Measurements from ENCODE around the gene PTMS. TPM values are rescaled to one million over a fixed set of nuclear protein-coding genes. Genes with fewer than 3 reads are reported as not detected.
"Not testable (repeated sequence)": the region's sequence is repeated elsewhere in the genome, so short reads cannot be mapped to it uniquely, and the experiment has no call there.

PTMS gene
- 126 and 151 TPM in 2 replicates for total RNA-seq (2014; rRNA removed; shearing (Covaris generic))

DNA sequence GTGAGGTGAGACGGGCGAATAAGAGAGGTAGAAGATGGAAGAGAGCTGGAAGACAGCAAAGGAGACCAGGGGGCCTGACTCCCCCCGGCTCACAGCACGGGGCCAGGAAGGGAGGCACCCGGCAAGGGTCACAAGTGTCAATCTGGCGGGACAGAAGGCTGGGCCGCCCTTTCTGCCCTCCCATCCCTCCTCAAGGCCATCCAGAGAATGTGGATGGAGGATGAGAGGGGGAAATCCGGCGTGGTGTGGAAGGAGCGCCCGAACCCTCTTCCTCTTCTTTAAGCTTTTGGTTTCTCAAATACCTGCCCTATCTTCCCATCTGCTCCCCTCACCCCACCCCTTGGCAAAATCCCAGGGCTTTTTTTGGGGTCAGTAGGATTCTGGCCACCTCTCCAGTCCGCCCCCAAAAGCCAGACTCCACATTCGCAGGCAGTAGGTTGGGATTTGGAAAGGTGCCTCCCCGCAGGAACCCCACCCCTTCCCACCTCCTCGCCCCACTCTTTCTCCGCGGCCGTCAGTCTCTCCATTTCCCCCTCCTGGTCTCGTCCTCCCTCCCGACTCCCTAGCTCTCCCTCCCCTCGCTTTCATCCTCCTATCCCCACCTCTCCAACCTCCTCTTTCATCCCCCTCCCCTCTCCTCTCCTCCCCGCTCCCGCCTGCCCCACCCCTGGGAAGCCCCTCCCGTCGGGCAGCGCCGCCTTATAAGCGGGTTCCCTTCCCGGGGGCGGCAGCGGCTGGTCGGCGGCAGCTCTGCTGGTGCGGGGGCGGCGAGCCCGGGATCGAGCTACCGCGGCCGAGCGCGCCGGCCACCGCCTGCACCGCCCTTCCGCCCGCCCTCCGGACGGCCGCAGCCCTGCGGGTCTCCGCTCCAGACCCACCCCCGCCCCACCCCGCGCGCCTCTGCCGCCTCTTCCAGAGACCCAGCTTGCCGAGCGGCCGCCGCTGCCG, at the start of gene PTMS:
PTMS (plus strand) TSS at position 730 of the 948 bp plus-strand sequence. CDS start 343 bp downstream, outside the sequence.
- peak; percentile 96 for DNase-seq (ENCODE audit: low read depth)

DNA sequence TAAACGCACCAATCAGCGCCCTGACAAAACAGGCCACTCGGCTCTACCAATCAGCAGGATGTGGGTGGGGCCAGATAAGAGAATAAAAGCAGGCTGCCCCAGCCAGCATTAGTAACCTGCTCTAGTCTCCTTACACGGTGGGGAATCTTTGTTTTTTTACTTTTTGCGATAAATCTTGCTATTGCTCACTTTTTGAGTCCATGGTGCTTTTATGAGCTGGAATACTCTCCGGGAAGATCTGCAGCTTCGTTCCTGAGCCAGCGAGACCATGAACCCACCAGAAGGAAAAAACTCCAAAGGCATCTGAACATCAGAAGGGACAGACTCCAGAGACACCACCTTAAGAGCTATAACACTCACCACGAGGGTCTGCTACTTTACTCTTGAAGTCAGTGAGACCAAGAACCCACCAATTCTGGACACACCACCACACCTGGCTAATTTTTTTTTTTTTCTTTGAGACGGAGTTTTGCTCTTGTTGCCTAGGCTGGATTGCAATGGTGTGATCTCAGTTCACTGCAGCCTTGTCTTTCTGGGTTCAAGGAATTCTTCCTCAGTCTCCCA, 49.2 kb upstream of the PTMS start:
- no peak for DNase-seq (ENCODE audit: low read depth)

DNA sequence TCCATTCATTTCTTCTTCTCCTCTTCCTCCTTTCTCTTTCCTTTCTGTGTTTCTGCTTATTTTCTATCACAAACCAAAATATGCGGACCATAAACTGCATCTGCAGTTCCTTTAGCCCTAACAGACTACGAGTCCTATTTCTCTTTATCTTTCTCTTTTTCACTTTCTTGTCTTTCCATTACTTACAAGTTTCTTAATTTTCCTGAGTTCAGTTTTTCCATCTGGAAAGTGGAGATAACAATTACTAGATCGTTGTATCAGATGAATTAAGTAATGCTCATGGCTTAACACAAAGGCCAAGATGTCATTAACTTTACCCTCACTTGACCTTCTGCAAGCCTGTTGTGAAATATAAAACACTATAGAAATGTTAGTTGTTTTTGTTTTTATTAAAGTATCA, 43.3 kb upstream of the PTMS start:
- DNase-seq (ENCODE audit: low read depth) = no peak

DNA sequence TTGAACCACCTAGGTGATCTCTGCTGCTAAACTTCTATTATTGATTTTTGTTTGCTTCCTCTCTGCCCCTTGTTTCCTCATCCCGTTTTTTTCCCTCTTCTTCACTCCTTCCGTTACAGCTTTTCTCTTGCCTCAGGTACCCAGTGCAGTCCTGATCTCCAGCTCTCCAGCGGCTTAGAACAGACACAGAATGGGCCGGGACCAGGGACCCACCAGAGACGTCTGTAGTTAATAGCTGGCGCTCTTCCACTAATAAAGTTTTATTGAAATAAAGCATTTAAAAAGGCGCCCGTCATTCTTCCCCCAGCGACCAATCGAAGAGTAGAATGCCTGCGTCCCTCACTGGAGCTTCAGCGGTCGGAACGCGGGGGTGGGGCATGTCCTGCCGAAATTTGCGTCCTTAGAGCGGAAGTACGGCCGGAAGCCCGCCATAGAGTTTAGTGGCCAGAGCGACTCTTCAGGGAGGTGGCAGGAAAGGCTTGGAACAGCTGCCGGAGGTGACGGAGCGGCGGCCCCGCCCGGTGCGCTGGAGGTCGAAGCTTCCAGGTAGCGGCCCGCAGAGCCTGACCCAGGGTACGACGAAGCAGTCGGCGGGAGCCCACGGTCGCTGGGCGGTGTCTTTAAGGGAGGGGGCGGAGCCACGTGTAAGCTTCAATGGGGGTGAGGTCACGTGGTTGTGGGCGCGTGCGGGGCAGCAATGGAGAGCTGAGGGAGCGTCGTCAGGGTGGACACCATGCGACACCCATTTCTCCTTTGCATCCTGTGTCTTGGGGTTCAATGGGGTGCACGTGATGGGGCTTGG, 42.4 kb upstream of the PTMS start, which contains the start of gene COPS7A:
COPS7A (plus strand) TSS at position 440 of the 802 bp plus-strand sequence. CDS start 611 bp downstream, outside the sequence.
- peak; percentile 98 for DNase-seq (ENCODE audit: low read depth)

GRCh38 chr12:6724409-6724797, 41.8 kb upstream of the PTMS start:
- DNase-seq (ENCODE audit: low read depth) = peak; percentile 30

DNA sequence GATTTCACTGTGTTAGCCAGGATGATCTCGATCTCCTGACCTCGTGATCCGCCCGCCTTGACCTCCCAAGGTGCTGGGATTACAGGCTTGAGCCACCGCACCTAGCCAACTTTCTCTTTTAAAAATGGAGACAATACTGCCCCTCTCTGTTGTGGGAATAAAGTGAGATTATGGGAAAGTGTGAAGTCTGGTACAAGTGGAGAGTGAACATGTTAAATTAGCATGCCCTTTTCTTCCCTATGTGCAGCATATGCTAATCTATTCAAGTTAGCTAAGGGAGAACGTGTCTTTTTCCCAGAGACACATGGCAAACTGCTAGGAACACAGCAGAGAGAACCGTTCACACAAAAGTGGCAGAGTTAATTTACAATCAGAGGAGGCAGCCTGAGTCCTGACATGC, 40.8 kb upstream of the PTMS start:
- DNase-seq (ENCODE audit: low read depth) = no peak

DNA sequence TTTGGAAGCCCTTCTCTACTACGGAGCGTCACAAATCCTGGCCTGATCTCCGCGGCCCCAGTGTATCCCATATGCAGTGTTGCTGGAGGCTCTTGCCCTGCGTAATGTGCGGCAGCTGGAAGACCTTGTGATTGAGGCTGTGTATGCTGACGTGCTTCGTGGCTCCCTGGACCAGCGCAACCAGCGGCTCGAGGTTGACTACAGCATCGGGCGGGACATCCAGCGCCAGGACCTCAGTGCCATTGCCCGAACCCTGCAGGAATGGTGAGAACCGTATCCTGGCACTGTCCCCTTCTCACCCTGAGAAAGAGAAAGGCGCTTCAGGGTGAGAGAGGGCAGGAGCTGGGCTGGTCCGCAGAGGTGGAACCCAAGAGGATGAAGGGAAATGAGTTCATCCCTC, 37.0 kb upstream of the PTMS start:
- no peak for DNase-seq (ENCODE audit: low read depth)

DNA sequence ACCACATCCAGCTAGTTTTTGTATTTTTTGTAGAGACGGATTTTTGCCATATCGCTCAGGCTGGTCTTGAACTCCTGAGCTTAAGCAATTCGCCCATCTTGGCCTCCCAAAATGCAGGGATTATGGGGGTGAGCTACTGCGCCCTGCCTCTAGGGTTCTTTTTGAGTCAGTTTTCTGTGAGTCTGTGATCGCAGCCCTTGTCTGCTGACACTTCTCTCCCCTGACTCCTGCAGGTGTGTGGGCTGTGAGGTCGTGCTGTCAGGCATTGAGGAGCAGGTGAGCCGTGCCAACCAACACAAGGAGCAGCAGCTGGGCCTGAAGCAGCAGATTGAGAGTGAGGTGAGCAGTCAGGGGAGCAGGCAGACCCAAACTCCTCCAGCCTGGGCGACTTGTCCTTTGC, 36.0 kb upstream of the PTMS start:
- no peak for DNase-seq (ENCODE audit: low read depth)

- no peak for DNase-seq (ENCODE audit: low read depth)
These were observed 31.4 kb upstream of the PTMS start for GRCh38 chr12:6734506-6735387.

GRCh38 chr12:6735448-6736191, 30.5 kb upstream of the PTMS start:
- DNase-seq (ENCODE audit: low read depth) = peak; percentile 52

- no peak for DNase-seq (ENCODE audit: low read depth)
These were observed 29.4 kb upstream of the PTMS start for GRCh38 chr12:6736754-6737153.

DNA sequence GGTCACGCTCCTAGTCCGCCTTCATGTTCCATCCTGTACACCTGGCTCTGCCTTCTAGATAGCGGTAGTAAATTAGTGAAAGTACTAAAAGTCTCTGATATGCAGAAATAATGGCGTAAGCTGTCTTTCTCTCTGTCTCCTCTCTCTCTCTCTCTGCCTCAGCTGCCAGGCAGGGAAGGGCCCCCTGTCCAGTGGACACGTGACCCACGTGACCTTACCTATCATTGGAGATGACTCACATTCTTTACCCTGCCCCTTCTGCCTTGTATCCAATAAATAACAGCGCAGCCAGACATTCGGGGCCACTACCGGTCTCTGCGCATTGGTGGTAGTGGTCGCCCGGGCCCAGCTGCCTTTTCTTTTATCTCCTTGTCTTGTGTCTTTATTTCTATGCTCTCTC, 24.1 kb upstream of the PTMS start:
- DNase-seq (ENCODE audit: low read depth) = not testable (repeated sequence)

GRCh38 chr12:6742834-6743233, 23.3 kb upstream of the PTMS start:
- no peak for DNase-seq (ENCODE audit: low read depth)

- not testable (repeated sequence) for DNase-seq (ENCODE audit: low read depth)
These were observed 22.9 kb upstream of the PTMS start for GRCh38 chr12:6743300-6743699.

GRCh38 chr12:6745741-6746525, 20.2 kb upstream of the PTMS start:
- no peak for DNase-seq (ENCODE audit: low read depth)

- no peak for DNase-seq (ENCODE audit: low read depth)
These were observed 18.9 kb upstream of the PTMS start for GRCh38 chr12:6747216-6747615.

DNA sequence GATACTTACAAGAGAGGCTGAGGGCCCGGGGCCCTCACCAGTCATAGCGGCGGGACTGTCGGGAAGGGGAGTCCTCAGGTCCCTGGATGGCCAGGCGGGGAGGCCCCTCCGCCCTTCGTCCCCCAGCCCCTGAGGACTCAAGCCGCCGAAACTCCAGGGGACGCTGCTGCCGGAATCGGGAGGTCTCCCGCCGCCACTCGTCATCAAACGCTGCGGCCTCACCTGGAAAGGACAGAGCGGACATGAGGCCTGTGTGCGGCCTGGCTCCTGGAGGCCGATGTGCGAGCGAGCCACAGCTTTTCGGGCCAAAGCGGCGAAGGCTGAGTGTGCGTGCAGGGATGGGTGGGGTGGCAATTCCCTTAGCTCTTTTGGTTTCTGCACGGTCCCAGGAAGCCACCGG, 17.4 kb upstream of the PTMS start:
- no peak for DNase-seq (ENCODE audit: low read depth)

GRCh38 chr12:6750506-6750905, 15.7 kb upstream of the PTMS start:
- no peak for DNase-seq (ENCODE audit: low read depth)

- no peak for DNase-seq (ENCODE audit: low read depth)
These were observed 14.4 kb upstream of the PTMS start for GRCh38 chr12:6751767-6752166.
